Measurements from ENCODE around the gene RFX5. TPM values are rescaled to one million over a fixed set of nuclear protein-coding genes. Genes with fewer than 3 reads are reported as not detected.
A peak's percentile ranks its signal among the peaks of the same experiment; 100 is the strongest.
"Not testable (repeated sequence)": the region's sequence is repeated elsewhere in the genome, so short reads cannot be mapped to it uniquely, and the experiment has no call there.

The RFX5 gene
- total RNA-seq, 1 donor from 2014 or later: 8.4 TPM

GRCh38 chr1:151352021-151352718 lies 5.1 kb upstream of the RFX5 start:
- intact Hi-C loops (cut with DNase I): no loop called here
- Histone ChIP-seq H3K4me1 (peaks cover 0 to 2% of the 10 kb centered on the region in 2 donors), H3K27me3 (no peaks in the 10 kb centered on the region), H3K4me3 (no peak overlapping the region), H3K36me3 (no peaks in the 10 kb centered on the region), H3K27ac (no peak overlapping the region), H3K9me3 (no peaks in the 10 kb centered on the region)
- peak in 1 of 2 donors; percentile 24 for DNase-seq (ENCODE audit: low spot score in 2 of 2)
- no peak for TF ChIP-seq CTCF (IDR thresholded peaks at IDR 0.05)

- H3K9me3 ChIP-seq; H3K36me3 ChIP-seq; H3K4me1 ChIP-seq; intact Hi-C loops (cut with DNase I); H3K27me3 ChIP-seq; DNase-seq (ENCODE audit: low spot score in 2 of 2); H3K27ac ChIP-seq; H3K4me3 ChIP-seq: not testable (repeated sequence)
These were observed 3.3 kb upstream of the RFX5 start for GRCh38 chr1:151350323-151350722.

GRCh38 chr1:151347523-151348246 lies 633 bp upstream of the RFX5 start:
- intact Hi-C loops (cut with DNase I): loop anchor here (1.0 kb wide), 3 partner anchors 20 to 52 kb away; partner anchors contain the start of genes PI4KB and PSMB4
- H3K27ac ChIP-seq: peak overlapping the region; percentile 28 to 48
- no peaks in the 10 kb centered on the region for H3K27me3 ChIP-seq
- no peak for DNase-seq (ENCODE audit: low spot score in 2 of 2)
- peaks cover 10 to 23% of the 10 kb centered on the region in 2 donors for H3K36me3 ChIP-seq
- H3K9me3 ChIP-seq: no peaks in the 10 kb centered on the region
- H3K4me1 ChIP-seq: peaks cover 0 to 9% of the 10 kb centered on the region in 2 donors
- peak overlapping the region; percentile 66 to 73 for H3K4me3 ChIP-seq
- TF ChIP-seq CTCF (IDR thresholded peaks at IDR 0.05): no peak

- intact Hi-C loops (cut with DNase I): loop anchor here (1.0 kb wide), 1 partner anchor 64 kb away; the partner anchor contains the start of gene ZNF687
- H3K27me3 ChIP-seq: no peaks in the 10 kb centered on the region
- peaks cover 13 to 27% of the 10 kb centered on the region in 2 donors for H3K36me3 ChIP-seq
- peak overlapping the region; percentile 83 to 90 for H3K27ac ChIP-seq
- no peak for TF ChIP-seq CTCF (IDR thresholded peaks at IDR 0.05)
- H3K9me3 ChIP-seq: no peaks in the 10 kb centered on the region
- peak overlapping the region; percentile 66 to 73 for H3K4me3 ChIP-seq
- H3K4me1 ChIP-seq: peaks cover 0 to 9% of the 10 kb centered on the region in 2 donors
- no peak for DNase-seq (ENCODE audit: low spot score in 2 of 2)
These were observed 827 bp downstream of the RFX5 start for GRCh38 chr1:151346082-151346768.

GRCh38 chr1:151344291-151344690 lies 2.8 kb downstream of the RFX5 start:
- TF ChIP-seq CTCF (IDR thresholded peaks at IDR 0.05): no peak
- Histone ChIP-seq H3K9me3 (no peaks in the 10 kb centered on the region), H3K27me3 (no peaks in the 10 kb centered on the region), H3K4me3 (no peak overlapping the region), H3K27ac (no peak overlapping the region), H3K36me3 (peaks cover 13 to 27% of the 10 kb centered on the region in 2 donors), H3K4me1 (peaks cover 0 to 9% of the 10 kb centered on the region in 2 donors)
- intact Hi-C loops (cut with DNase I): no loop called here
- DNase-seq (ENCODE audit: low spot score in 2 of 2): no peak

Measured in ascending aorta (tissue), 2 donors.